ENCODE data around the gene ANKRD63.

Gene ANKRD63

DNA sequence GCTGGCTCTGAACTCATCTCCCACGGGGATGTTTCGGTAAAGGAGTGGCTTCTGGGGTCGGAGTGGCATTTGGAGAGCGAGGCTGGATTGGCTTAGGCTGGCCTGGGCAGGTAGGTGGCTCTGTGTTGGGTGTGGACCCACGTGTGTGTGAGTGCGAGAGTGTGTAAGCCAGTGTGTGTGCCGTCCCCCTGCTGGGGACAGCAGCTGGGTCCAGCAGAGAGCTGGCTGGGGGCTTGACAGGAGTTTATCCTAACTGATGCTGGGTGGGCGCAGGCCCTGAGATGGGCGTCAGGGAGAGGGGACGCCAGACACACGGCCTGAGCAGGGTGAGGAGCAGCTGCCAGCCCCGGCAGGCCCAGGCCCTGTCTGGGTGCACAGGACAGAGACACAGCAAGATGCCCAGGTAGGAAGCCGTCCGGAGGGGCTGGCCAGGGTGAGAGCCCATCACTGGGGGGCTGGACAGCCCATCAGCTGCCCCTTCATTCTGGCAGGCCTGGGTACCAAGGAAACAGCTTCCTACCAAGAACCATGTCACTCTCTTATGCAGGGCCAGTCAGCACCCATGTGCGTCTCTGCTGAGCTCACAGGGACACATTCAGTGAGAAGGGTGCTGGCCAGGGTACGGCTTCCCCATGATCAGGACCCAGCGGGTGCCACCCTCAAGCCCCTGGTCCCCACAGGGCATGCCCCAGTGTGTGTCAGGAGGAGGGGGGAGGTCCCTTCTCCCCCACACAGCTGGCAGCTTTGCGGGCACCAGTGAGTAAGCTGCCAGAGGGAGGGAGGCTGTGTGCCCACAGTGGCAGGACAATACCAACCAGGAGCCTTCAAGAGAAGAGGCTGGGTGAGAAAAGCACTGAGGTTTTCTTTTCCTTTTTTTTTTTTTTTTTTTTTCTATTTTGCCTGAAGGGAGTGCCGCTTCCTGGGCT is 42.9 kb downstream of the ANKRD63 start:
- peak in 12 of 42 donors; percentile 17 to 59 (median 34) for DNase-seq
- intact Hi-C loops (cut with DNase I), result no loop called here

DNA sequence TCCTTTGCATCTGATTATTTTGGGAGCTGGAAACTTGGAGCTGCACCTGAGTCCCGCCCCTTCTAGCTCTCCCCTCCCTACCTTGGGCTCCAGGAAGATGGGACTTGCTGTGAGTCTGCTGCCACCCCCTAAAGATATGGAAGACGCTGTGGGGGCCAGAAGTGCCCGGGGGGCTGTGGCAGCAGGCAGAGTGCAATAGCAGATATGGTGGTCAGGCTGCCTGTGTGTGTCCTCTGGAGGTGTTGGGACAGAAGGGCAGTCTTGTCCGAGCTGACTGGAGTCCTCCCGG is 43.5 kb downstream of the ANKRD63 start:
- intact Hi-C loops (cut with DNase I), result no loop called here
- no peak for DNase-seq

DNA sequence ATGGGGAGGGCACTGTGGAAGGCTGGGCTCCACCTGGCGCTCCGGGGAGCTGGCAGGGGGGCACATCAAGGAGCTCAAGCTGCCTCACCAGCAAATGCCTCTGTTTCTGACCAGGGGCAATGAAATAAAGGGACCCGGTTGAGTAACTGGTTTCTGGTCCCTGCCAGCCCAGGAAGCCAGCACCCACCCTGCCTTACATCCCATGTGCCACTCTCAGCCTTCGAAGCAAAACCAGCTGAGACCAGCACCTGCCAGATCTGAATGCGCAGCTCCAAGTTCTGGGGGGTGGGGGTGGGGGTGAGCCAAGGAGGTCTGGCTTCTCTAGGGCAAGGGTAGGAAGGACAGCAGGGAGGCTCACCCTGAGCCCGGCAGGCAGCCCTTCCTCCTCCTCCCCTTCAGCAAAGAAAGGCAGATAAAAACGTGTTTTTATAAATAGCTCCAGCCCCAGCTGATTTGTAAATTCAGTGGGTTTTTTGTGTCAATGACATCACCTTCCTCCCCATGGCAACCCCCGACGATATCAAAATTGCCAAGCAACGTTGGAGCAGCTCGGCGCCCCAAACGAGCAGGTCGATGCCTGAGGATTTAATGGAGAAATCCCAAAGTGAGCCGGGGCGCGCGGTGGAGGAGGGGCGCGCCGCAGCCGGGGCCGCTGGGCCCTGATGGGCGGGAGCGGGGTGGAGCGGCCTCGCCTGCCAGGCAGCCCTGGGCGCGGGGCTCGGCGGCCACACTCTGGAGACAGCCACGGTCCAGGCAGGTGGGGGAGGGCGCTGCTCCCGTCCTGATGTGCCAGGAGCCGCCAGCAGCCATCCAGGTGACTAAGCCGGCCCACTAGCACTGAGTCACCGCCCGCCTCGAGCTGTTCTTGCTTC is 44.1 kb downstream of the ANKRD63 start, which contains the start of gene PAK6:
Gene PAK6 (plus strand): TSS at position 532 of the 872 bp plus-strand sequence. CDS start 25,723 bp downstream, outside the sequence.
- intact Hi-C loops (cut with DNase I), result no loop called here
- DNase-seq, result peak; percentile 60 to 96 (median 84)

DNA sequence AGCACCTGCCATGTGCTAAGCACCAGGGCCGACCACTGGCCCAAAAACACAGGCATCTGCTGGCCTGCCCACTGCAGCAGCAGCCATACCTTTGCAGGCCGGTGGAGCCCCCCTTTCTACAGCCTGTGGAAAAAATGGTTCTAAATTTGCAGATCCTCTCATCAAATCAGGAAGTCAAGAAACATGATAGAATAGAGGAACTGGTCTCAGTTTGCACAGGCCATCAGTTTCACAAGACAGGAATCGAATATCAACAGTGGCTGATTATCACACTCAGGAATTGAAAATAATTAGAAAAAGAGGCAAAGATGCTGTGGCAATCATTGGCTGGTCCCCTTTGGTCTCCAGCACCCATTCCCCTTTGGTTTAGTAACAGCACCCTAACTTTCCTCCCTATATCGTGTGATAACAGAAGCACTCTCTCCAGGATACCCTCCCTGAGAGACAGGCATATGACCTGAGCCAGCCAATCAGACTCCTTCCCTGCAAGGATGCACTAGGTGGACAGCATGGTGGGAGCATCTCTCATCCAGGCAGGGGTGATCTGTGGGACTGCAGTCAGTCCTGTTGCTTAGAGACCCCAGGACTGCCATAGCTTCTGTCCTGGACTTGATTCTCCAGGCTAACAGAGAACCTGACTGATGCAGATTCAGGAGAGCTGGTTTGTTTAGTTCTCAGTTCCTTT is 47.5 kb downstream of the ANKRD63 start:
- intact Hi-C loops (cut with DNase I), result no loop called here
- DNase-seq, result peak in 5 of 42 donors; percentile 39 to 52 (median 46)

DNA sequence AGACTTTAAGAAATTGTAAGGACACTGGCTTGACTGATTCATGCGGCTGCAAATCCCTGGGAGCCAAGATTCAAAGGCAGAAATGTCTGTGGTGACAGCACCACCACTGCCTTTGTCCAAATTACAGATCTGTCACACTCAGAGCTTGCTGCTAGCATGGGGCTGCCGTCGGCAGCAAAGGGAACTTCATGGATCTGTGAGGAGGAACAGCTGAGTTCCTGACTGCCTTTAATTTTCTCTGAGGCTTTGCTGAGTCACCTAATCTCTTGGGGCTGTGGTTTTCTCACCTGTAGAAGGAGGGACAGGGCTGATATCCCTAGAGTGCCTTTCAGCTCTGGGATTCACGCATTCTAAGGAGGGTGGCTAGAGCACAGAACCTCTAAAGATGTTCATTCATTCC is 48.1 kb downstream of the ANKRD63 start:
- intact Hi-C loops (cut with DNase I), result no loop called here
- DNase-seq, result peak in 8 of 42 donors; percentile 20 to 63 (median 45)

DNA sequence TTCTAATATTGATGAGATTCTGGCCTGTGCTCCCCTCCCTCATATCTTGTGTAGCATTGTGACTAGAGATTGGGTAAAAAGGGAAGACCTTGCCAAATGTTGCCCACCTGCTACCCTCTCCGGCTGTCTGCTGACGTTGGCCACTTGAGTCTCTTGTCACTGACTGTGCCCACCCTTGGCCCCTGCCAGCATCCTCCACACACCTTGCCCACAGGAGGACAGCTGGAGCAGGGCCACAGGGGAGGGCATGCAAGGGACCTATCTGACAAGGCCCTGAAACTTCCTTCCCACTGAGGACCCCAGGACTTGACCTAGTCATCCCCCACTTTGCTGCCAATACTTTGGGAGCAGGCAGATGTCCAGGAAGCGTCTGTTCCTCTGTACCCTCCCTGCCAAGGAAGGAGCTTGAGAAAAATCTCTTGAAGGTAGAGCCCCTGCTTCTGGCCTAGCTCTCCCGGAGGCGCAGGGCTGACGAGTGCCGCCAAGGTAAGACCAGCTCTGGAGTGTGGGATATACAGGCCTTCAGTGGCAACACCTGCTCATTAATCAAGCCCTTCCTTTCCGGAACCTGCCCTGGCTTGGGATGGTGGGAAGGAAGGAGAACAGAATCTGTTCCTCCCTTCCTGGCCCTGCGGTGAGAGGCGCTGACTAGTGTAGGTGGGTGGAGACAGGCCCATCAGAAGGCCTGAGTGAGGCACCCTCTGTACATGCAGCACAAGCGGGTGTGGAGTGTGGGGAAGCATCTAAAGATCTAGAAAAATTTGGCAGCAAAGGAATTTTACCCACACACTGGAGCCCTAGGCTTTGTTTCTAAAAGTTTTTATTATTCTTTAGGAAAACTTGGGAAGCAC is 48.9 kb downstream of the ANKRD63 start:
- DNase-seq, result peak in 2 of 42 donors; percentile 36 to 41
- intact Hi-C loops (cut with DNase I), result no loop called here

DNA sequence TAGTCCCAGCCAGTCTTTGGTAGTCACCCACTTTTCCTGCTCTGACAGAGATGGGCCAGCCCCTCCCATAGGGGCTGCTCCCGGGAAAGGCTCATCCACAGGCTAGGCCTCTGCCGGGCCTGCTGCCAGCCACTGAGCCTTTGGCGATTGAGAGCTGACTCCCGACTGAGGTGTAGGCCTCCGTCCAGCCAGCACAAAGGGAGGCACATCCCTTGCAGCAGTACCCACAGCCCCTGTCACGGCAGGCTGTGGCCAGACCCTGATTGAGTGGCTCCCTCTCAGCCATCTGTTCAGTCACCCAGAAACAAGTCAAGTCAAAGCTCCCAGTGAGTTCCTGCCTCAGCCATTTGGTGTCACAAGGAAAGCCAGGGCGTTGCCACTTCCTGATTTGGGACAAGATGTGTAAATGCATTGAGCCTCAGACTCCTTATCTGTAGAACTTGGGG is 50.2 kb downstream of the ANKRD63 start:
- intact Hi-C loops (cut with DNase I), result no loop called here
- DNase-seq, result peak in 2 of 42 donors; percentile 38

All from head of caudate nucleus (tissue), 42 donors.